Muscle of leg (tissue), 9 donors: Measurements from ENCODE around the gene OR51F2. TPM values are rescaled to one million over a fixed set of nuclear protein-coding genes. Genes with fewer than 3 reads are reported as not detected.

Experiments used
- polyA plus RNA-seq, 8 donors: library from polyadenylated mRNA; unstranded; fragments of 120-200 nt; gene quantifications; one replicate each; pipeline versions ENCODE4 v1.2.1 to v1.2.3, GENCODE V29; 2013; ENCODE audit warnings: inconsistent platforms in 1 of 8, low replicate concordance in 1 of 8; ENCODE audit not compliant: insufficient read length in 8 of 8, insufficient read depth in 1 of 8
- total RNA-seq: library from RNA; stranded (reverse); fragments of 120-200 nt; gene quantifications from one replicate; pipeline ENCODE4 v1.2.4, GENCODE V29; 2013

Gene OR51F2
- total and polyA plus RNA-seq, 9 donors = 0.10 TPM; not detected in 8

Other genes starting within 250 kb of the OR51F2 start
- not detected for gene OR52I2, start 239.6 kb upstream of the OR51F2 start, total RNA-seq
- under 1 TPM in 1 of 8 donors, not detected in 7; 0.12 TPM for gene OR52I2, start 239.6 kb upstream of the OR51F2 start, polyA plus RNA-seq
- not detected for gene OR52I1, start 227.3 kb upstream of the OR51F2 start, total RNA-seq
- under 1 TPM in 3 of 8 donors, not detected in 5; 0.06 to 0.16 (median 0.07) TPM for gene OR52I1, start 227.3 kb upstream of the OR51F2 start, polyA plus RNA-seq
- 8.0 TPM for gene TRIM68, start 213.1 kb upstream of the OR51F2 start, total RNA-seq
- gene TRIM68, start 213.1 kb upstream of the OR51F2 start, polyA plus RNA-seq = 10 to 100 TPM in 1 of 8 donors, 1 to 10 TPM in 7; 7.6 to 10.4 (median 8.4) TPM
- not detected for gene OR51D1, start 183.8 kb upstream of the OR51F2 start, total RNA-seq
- not detected for gene OR51D1, start 183.8 kb upstream of the OR51F2 start, polyA plus RNA-seq
- 3.1 TPM for gene OR51E1, start 177.3 kb upstream of the OR51F2 start, total RNA-seq
- gene OR51E1, start 177.3 kb upstream of the OR51F2 start, polyA plus RNA-seq = 1 to 10 TPM; 1.4 to 3.2 (median 2.1) TPM
- 0.53 TPM for gene OR51E2, start 123.5 kb upstream of the OR51F2 start, total RNA-seq
- gene OR51E2, start 123.5 kb upstream of the OR51F2 start, polyA plus RNA-seq = 1 to 10 TPM in 5 of 8 donors, under 1 TPM in 3; 0.51 to 1.8 (median 1.1) TPM
- not detected for gene MMP26, start 116.5 kb upstream of the OR51F2 start, total RNA-seq
- gene MMP26, start 116.5 kb upstream of the OR51F2 start, polyA plus RNA-seq = not detected
- gene OR51F1, start 51.4 kb upstream of the OR51F2 start, total RNA-seq = not detected
- gene OR51F1, start 51.4 kb upstream of the OR51F2 start, polyA plus RNA-seq = not detected
- gene OR52R1, start 16.9 kb upstream of the OR51F2 start, total RNA-seq = not detected
- not detected for gene OR52R1, start 16.9 kb upstream of the OR51F2 start, polyA plus RNA-seq
- not detected for gene OR51S1, start 27.9 kb downstream of the OR51F2 start, total RNA-seq
- gene OR51S1, start 27.9 kb downstream of the OR51F2 start, polyA plus RNA-seq = not detected
- not detected for gene OR51T1, start 60.6 kb downstream of the OR51F2 start, total RNA-seq
- not detected for gene OR51T1, start 60.6 kb downstream of the OR51F2 start, polyA plus RNA-seq
- not detected for gene OR51A7, start 82.5 kb downstream of the OR51F2 start, total RNA-seq
- not detected for gene OR51A7, start 82.5 kb downstream of the OR51F2 start, polyA plus RNA-seq
- gene OR51G2, start 98.0 kb downstream of the OR51F2 start, total RNA-seq = not detected
- gene OR51G2, start 98.0 kb downstream of the OR51F2 start, polyA plus RNA-seq = not detected
- gene OR51G1, start 103.0 kb downstream of the OR51F2 start, total RNA-seq = not detected
- gene OR51G1, start 103.0 kb downstream of the OR51F2 start, polyA plus RNA-seq = not detected
- gene OR51A4, start 126.3 kb downstream of the OR51F2 start, total RNA-seq = 0.04 TPM
- gene OR51A4, start 126.3 kb downstream of the OR51F2 start, polyA plus RNA-seq = not detected
- not detected for gene OR51A2, start 134.4 kb downstream of the OR51F2 start, total RNA-seq
- gene OR51A2, start 134.4 kb downstream of the OR51F2 start, polyA plus RNA-seq = not detected
- gene OR51L1, start 173.5 kb downstream of the OR51F2 start, total RNA-seq = not detected
- gene OR51L1, start 173.5 kb downstream of the OR51F2 start, polyA plus RNA-seq = under 1 TPM in 2 of 8 donors, not detected in 6; 0.01 to 0.12 TPM
- not detected for gene OR52J3, start 225.2 kb downstream of the OR51F2 start, total RNA-seq
- not detected for gene OR52J3, start 225.2 kb downstream of the OR51F2 start, polyA plus RNA-seq
- not detected for gene OR52E2, start 238.3 kb downstream of the OR51F2 start, total RNA-seq
- gene OR52E2, start 238.3 kb downstream of the OR51F2 start, polyA plus RNA-seq = not detected
- not detected for gene OR52E1, start 248.3 kb downstream of the OR51F2 start, total RNA-seq
- gene OR52E1, start 248.3 kb downstream of the OR51F2 start, polyA plus RNA-seq = not detected